GM18873 (cell line): ENCODE data around the gene SHROOM1.
"Not testable (repeated sequence)": the region's sequence is repeated elsewhere in the genome, so short reads cannot be mapped to it uniquely, and the experiment has no call there.

Experiments
- ATAC-seq: cut with Tn5 transposase; IDR thresholded peaks from one replicate; pipeline ENCODE4 v1.9.1; 2021; ENCODE audit warnings: mild to moderate bottlenecking, moderate library complexity, moderate number of reproducible peaks; ENCODE audit not compliant: unreplicated experiment, low FRiP score

The SHROOM1 gene

DNA sequence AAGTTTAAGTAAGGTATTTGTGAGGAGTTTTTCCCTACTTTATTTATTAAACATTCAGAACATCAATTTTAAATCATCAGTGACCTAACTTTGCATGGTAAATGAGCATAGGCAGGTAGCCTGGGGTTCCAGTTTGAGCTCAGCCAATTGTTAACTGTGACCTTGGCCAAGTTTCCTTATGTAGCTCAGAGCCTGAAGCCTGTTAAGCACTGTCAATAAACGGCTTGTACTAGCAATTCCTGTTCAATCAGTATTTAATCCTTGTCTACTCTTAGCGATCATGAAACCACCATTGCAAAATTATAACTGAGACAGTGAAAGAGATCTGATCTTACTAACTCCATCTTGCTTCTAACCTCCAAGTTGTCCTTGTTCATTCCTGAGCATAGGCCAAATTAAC lies 22.0 kb downstream of the SHROOM1 start:
- ATAC-seq = no peak

GRCh38 chr5:132807163-132807838 lies 23.1 kb downstream of the SHROOM1 start:
- no peak for ATAC-seq

DNA sequence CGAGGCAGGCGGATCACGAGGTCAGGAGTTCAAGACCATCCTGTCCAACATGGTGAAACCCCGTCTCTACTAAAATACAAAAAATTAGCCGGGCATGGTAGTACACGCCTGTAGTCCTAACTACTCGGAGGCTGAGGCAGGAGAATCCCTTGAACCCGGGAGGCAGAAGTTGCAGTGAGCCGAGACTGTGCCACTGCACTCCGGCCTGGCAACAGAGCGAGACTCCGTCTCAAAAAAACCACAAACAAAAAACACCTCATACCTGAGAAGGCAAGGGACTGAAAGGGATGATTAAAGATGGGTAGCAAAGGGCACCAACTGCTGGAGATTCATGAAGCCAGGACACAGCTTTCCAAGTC lies 23.7 kb downstream of the SHROOM1 start:
- ATAC-seq = not testable (repeated sequence)

DNA sequence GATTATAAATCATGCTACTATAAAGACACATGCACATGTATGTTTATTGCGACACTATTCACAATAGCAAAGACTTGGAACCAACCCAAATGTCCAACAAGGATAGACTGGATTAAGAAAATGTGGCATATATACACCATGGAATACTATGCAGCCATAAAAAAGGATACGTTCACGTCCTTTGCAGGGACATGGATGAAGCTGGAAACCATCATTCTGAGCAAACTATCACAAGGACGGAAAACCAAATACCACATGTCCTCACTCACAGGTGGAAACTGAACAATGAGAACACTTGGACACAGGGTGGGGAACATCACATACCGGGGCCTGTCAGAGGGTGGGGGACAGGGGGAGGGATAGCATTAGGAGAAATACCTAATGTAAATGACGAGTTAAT lies 24.6 kb downstream of the SHROOM1 start:
- not testable (repeated sequence) for ATAC-seq

- ATAC-seq = not testable (repeated sequence)
Measured at GRCh38 chr5:132804219-132804618, 26.2 kb downstream of the SHROOM1 start.

DNA sequence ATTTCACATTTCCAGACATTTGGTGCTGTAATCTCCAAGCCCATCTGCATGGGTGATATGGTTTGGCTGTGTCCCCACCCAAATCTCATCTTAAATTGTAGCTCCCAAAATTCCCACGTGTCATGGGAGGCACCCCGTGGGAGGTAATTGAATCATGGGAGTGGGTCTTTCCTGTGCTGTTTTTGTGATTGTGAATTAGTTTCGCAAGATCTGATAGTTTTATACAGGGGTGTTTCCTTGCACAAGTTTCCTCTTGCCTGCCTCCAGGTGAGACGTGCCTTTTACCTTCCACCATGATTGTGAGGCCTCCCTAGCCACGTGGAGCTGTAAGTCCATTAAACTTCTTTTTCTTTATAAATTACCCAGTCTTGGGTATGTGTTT lies 27.8 kb downstream of the SHROOM1 start:
- ATAC-seq = not testable (repeated sequence)

DNA sequence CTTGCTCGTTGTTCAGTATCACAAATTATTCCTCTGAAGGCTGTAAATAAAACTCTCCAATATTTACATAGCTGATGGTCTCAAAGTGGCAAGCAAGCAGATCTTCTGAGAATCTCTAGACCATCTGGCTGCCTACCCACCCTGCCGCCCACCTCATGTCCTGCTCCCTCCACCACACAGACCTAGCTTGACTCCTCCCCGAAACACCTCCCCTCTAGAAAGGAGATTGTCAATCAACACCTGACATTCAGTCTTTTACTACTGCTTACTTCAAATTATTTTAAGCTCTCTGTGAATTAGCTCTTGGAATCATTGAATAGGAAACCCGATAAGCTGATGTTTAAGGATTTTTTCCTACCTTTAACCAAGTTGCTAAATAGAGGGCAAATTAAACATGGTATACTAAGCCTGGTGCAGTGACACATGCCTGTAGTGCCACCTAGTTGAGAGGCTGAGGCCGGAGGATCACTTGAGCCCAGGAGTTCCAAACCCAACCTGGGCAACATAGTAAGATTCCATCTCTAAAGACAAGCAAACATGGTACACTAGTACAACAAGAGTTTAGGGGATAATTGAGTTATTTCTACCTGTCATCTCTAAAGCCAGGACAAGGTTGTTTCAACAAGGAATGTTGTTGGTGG lies 28.3 kb downstream of the SHROOM1 start:
- ATAC-seq = no peak

GRCh38 chr5:132800545-132800944 lies 29.9 kb downstream of the SHROOM1 start:
- no peak for ATAC-seq

DNA sequence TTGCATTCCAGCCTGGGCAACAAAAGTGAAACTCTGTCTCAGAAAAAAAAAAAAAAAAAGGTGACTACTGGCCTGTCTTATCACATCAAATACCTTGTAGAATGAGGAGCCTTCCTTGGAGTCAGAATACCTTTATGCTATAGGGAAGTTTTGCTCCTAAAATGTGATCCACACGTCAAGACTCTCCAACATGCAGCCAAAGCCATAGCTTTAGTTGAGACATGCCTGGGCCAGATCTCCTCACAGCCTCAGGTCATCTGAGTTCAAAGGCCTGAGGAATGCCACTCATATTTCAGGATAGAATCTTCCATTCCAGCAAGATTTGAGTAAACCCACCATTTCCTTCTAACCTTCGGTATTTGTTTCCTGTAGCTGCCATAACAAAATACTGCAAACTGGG lies 31.1 kb downstream of the SHROOM1 start:
- no peak for ATAC-seq

GRCh38 chr5:132797651-132798050 lies 32.8 kb downstream of the SHROOM1 start:
- ATAC-seq = no peak

DNA sequence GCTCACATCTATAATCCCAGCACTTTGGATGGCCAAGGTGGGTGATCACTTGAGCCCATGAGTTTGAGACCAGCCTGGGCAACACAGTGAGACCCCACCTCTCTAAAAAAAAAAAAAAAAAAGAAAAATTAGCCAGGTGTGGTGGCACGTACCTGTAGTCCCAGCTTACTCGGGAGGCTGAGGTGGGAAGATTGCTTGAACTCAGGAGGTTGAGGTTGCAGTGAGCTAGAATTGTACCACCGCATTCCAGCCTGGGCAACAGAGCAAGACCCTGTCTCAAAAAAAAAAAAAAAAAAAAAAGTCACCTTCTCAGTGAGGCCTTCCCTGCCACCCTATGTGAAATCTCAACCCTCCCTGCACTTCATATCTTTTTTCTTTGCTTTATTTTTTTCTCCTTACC lies 39.4 kb downstream of the SHROOM1 start:
- no peak for ATAC-seq

GRCh38 chr5:132790201-132790865 lies 40.1 kb downstream of the SHROOM1 start:
- no peak for ATAC-seq

GRCh38 chr5:132788990-132789886 lies 41.2 kb downstream of the SHROOM1 start:
- ATAC-seq = no peak

- no peak for ATAC-seq
Measured at GRCh38 chr5:132788508-132788907, 41.9 kb downstream of the SHROOM1 start.

- no peak for ATAC-seq
Measured at GRCh38 chr5:132787076-132787475, 43.4 kb downstream of the SHROOM1 start.

DNA sequence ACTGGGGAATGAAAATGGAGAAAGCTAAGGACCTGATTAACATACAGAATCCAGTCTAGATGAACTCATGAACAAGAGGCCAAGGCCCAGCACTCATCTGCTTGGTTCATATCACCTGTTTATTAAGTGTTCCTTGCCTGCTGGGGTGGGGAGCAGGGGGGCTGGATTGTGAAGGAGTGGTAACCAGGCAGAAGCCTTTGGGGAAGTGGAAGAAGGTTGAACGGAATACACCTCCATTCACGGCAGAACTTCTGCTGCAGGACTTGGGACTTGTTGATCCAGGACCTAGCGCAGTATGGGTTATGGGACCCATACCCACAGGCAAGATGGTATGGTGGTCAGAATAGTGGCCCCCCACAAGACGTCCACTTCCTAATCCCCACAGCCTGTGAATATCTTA lies 44.6 kb downstream of the SHROOM1 start:
- ATAC-seq = no peak

DNA sequence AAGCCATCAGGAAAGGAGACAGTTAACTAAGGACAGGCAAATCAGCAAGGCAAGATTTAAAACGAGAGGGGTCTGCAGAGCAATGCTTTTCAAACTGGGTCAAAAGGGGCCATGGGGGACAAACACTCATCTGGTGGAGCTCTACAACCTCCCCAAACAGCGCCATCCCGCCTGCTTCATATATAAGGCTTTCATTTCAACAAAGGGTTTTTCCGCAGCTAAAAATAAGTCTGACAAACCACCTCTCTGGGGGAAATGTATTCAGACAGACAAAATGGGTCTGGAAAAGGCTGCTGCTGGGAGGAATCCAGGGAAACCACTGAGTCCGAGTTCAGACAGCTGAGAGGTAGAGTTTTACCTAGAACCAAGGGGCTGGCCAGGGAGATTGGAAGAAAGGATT lies 45.1 kb downstream of the SHROOM1 start:
- ATAC-seq = no peak

- no peak for ATAC-seq
Measured at GRCh38 chr5:132782101-132782500, 48.3 kb downstream of the SHROOM1 start.

DNA sequence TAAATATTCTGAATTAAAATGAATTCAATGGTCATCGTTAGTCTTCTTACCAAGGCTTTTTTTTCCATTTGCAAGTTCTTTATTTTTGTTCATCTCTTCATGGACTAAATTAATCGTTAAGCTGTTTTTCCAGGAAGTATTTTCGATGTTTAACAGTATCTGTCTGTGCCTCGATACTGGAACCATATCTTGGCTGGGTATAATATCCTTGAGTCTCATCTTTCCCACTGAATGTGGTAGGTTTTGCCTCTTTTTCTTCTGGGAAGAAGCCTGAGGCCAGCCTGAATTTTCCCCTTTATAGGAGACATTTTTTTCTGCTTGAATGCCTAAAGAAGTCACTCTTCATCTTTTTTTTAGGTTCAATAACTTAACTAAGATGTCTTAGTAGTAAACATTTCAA lies 49.4 kb downstream of the SHROOM1 start:
- ATAC-seq = no peak

DNA sequence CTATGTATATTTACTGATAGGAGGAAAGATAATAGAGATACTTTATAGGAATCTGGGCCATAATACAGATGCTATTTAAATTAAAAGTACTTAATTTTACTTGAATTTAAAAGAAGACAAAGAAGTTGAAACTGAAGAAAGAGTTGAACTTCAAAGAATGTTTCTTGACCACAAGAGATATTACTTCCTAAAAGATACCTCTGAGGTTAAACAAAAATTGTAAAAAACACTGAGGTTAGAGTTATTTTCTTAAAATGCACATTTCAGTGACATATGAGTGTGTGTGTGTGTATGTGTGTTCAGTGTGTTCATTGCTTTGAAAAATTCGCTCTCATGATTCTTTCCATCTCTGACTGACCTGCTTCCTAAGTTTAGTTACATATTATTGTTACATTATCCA lies 49.9 kb downstream of the SHROOM1 start:
- ATAC-seq = no peak

GRCh38 chr5:132779961-132780360 lies 50.5 kb downstream of the SHROOM1 start:
- no peak for ATAC-seq
